Small intestine (tissue), 7 donors: ENCODE results near the gene A4GALT. TPM values are rescaled to one million over a fixed set of nuclear protein-coding genes. Genes with fewer than 3 reads are reported as not detected.

ENCODE experiments used
- DNase-seq, 2 donors: peaks; one replicate each; pipeline versions ENCODE4 v3.0.0 to v3.0.0-alpha.2; 2013
- FAIRE-seq: peaks from 2 replicates; lab custom pipeline; 2012; peaks lifted over from hg19 to GRCh38; lab: Jason Lieb, UNC
- H3K27ac ChIP-seq, 3 donors: one replicate each; pipeline ENCODE4 v1.5.1; 2013; ENCODE audit warnings: low read length in 2 of 3, mild to moderate bottlenecking in 2 of 3, control low read depth in 1 of 3, inconsistent platforms in 1 of 3, low read depth in 1 of 3, moderate library complexity in 1 of 3
- H3K27me3 ChIP-seq, 3 donors: one replicate each; pipeline ENCODE4 v1.6.1; 2013; ENCODE audit warnings: low read length in 3 of 3, inconsistent platforms in 1 of 3; ENCODE audit not compliant: control insufficient read depth in 3 of 3, insufficient read depth in 3 of 3
- H3K36me3 ChIP-seq, 3 donors: one replicate each; pipeline ENCODE4 v1.6.1; 2013; ENCODE audit warnings: low read length in 3 of 3, inconsistent platforms in 1 of 3, low read depth in 1 of 3, mild to moderate bottlenecking in 1 of 3, moderate library complexity in 1 of 3; ENCODE audit not compliant: control insufficient read depth in 3 of 3, insufficient read depth in 2 of 3
- H3K4me1 ChIP-seq, 3 donors: one replicate each; pipeline ENCODE4 v1.6.1; 2013; ENCODE audit warnings: low read length in 2 of 3, inconsistent platforms in 1 of 3, low read depth in 1 of 3, mild to moderate bottlenecking in 1 of 3, moderate library complexity in 1 of 3; ENCODE audit not compliant: control insufficient read depth in 3 of 3, insufficient read depth in 2 of 3
- H3K4me3 ChIP-seq, 3 donors: one replicate each; pipeline ENCODE4 v1.5.1; 2013; ENCODE audit warnings: low read length in 3 of 3, control low read depth in 1 of 3, inconsistent platforms in 1 of 3, low read depth in 1 of 3, mild to moderate bottlenecking in 1 of 3, moderate library complexity in 1 of 3
- H3K9me3 ChIP-seq, 2 donors: one replicate each; pipeline ENCODE4 v1.6.1; 2013; ENCODE audit warnings: low read depth in 1 of 2, low read length in 1 of 2; ENCODE audit not compliant: control insufficient read depth in 2 of 2, insufficient read depth in 1 of 2
- WGBS, 3 donors: extraction: QIAGEN DNeasy Blood & Tissue Kit; methylation state at CpG; one replicate each; pipeline ENCODE4 v1.1.7; 2013; 5-methylcytosine and 5-hydroxymethylcytosine counted together
- polyA plus RNA-seq, 4 donors: library from polyadenylated mRNA; stranded (reverse) in 3 of 4; unstranded in 1 of 4; fragments of 200-250 nt in 3 of 4; fragments of 120-200 nt in 1 of 4; gene quantifications; one replicate each; pipeline versions ENCODE4 v1.2.1 to v1.2.3, GENCODE V29; 2013
- donor health status: healthy with polysubstance abuse.
- donor health status: control.
- donor health status: control.
- donor health status: Bipolar disorder and iron deficiency.
- donor health status: healthy.

Gene A4GALT
- polyA plus RNA-seq, 4 donors, result 1.1 to 23.0 (median 2.4) TPM

DNA sequence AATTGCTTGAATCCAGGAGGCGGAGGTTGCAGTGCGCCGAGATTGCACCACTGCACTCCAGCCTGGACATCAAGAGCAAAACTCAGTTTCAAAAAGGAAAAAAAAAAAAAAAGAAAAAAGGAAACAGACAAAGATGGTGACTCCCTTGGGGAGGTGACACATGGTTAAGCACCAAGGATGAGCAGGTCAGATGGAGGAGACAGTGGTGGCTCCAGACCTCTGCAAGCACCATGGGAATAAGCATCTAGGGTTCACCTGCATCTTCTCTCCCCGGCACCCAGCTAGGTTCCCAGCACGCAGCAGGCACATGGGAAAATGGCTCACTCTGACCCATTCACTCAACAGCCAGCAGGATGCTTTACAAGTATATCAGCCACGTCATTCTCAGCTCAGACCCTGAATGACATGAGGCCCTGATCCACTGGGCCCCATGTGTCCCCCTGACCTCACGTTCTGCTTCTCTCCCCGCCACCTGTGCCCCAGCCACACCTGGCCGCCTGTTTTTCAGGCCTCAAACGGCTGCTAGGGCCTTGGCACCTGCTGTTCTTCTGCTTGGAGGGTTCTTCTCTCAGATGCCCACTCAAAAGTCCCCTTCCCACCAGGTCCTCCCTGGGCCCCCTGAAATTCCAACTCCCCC, 24.2 kb downstream of the A4GALT start:
- Histone ChIP-seq H3K27me3 (no peaks in the 10 kb centered on the region), H3K4me1 (peaks cover 0 to 15% (median 0%) of the 10 kb centered on the region in 3 donors), H3K27ac (peak overlapping the region in 2 of 3 donors; percentile 38 to 57), H3K9me3 (no peaks in the 10 kb centered on the region), H3K36me3 (peaks cover 0 to 27% (median 0%) of the 10 kb centered on the region in 3 donors), H3K4me3 (no peak overlapping the region)
- DNase-seq (no peak), FAIRE-seq (no peak)
- WGBS, 3 donors, result 86 to 93% (median 87%) methylated on average over 10 of the region's 10 CpGs

DNA sequence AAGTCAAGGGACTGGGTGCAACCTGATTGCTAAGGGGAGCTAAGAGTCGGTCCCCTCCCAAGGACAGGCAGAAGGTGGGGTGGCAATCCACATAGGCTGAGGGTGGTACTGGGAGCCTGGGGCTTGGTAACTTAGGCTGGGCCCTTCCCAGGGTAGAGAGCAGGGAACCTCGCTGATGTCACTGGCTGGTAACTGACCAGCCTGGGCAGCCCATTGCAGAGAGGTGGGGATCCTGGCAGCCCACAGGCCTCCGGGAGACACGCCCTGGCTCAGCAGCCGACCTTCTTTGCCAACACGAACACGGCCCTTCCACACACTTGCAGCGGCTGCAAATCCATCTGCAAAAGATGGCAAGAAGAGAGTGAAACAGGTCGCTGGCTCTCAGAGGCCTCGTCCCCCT, 25.4 kb downstream of the A4GALT start:
- 69 to 77% (median 74%) methylated on average over 9 to 10 of the region's 10 CpGs for WGBS, 3 donors
- FAIRE-seq, result no peak
- Histone ChIP-seq H3K4me3 (no peak overlapping the region), H3K36me3 (peaks cover 0 to 30% (median 0%) of the 10 kb centered on the region in 3 donors), H3K27me3 (no peaks in the 10 kb centered on the region), H3K9me3 (no peaks in the 10 kb centered on the region), H3K4me1 (peaks cover 0 to 15% (median 0%) of the 10 kb centered on the region in 3 donors), H3K27ac (no peak overlapping the region)
- DNase-seq, result no peak

DNA sequence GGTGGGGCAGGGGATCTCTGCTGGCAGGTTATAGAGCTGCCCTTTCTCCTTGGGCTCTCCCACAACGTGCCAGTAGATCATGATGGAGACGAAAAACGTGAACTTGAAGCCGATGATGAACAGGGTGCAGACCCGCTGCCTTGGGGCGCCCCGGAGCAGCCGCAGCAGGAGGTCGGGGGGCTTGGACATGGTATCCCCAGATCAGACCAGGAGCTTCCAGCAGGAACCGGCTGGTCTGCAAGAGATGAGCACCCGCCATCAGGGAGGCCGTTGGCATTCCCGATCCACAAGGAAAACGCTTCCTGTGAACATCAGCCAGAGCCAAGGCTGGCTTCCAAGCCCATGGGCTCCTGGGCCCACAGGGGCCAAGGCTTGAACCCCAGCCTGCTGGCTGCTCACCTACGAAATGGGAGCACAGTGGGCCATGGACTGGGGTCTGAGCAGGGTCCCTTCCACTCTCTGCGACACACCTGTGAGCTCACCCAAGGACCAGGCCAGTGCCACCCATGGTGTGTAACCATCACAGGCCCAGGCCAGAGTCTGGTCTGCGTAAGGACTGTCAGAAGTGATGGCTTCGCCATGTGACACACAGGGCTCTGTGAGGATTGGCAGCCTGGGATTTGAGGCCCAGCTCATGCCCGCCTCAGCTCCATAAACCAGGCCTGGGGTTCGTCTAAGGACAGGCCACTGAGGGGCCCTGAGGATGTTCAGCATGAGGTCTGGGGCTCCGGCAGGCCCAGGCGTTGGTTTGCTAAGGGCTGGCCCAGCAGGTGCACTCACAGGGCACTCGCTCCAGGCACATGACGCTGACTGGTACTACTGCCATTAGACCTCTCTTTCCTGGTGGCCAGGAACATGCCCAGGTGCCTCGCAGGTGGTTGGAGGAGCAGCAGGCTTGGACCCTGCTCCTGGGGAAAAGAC, 26.6 kb downstream of the A4GALT start:
- Histone ChIP-seq H3K27me3 (no peaks in the 10 kb centered on the region), H3K36me3 (peaks cover 0 to 30% (median 0%) of the 10 kb centered on the region in 3 donors), H3K4me1 (peaks cover 0 to 22% (median 0%) of the 10 kb centered on the region in 3 donors), H3K9me3 (no peaks in the 10 kb centered on the region), H3K4me3 (no peak overlapping the region), H3K27ac (no peak overlapping the region)
- 89 to 93% (median 92%) methylated on average over 25 of the region's 25 CpGs for WGBS, 3 donors
- FAIRE-seq, result no peak
- no peak for DNase-seq

DNA sequence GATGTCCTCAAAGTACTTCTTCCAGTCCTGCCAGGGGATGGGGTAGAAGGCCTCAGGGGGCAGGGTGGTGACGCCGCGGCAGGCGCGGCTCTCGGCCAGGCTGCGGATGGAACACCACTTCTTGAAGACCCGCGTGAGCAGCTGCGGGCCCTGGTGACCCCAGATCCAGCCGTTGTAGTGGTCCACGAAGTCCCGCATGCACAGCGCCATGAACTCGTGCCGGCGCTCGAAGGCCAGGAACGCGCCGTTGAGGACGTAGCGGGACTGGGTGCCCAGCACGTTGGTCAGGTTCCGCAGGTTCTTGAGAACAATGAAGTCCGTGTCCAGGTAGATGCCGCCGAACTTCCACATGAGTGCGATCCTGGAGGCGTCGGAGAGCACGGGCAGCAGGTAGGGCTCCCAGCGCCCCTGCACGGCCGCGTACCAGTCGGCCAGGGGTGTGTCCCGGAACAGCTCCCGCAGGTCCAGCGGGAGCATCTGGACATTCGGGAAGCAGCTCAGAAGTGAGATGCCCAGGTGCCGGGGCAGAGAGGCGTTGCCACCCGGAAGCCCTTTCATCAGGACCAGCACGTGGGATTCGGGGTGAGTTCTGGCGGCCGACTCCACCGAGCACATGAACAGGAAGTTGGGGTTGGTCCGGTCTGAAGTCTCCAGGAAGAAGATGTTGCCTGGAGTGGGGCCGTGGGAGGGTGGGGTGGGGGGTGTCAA, 27.5 kb downstream of the A4GALT start:
- FAIRE-seq (no peak), DNase-seq (no peak)
- Histone ChIP-seq H3K36me3 (peaks cover 0 to 30% (median 0%) of the 10 kb centered on the region in 3 donors), H3K4me1 (peaks cover 0 to 24% (median 2%) of the 10 kb centered on the region in 3 donors), H3K4me3 (no peak overlapping the region), H3K9me3 (no peaks in the 10 kb centered on the region), H3K27ac (no peak overlapping the region), H3K27me3 (no peaks in the 10 kb centered on the region)
- WGBS, 3 donors, result 94 to 95% (median 94%) methylated on average over 51 of the region's 51 CpGs

DNA sequence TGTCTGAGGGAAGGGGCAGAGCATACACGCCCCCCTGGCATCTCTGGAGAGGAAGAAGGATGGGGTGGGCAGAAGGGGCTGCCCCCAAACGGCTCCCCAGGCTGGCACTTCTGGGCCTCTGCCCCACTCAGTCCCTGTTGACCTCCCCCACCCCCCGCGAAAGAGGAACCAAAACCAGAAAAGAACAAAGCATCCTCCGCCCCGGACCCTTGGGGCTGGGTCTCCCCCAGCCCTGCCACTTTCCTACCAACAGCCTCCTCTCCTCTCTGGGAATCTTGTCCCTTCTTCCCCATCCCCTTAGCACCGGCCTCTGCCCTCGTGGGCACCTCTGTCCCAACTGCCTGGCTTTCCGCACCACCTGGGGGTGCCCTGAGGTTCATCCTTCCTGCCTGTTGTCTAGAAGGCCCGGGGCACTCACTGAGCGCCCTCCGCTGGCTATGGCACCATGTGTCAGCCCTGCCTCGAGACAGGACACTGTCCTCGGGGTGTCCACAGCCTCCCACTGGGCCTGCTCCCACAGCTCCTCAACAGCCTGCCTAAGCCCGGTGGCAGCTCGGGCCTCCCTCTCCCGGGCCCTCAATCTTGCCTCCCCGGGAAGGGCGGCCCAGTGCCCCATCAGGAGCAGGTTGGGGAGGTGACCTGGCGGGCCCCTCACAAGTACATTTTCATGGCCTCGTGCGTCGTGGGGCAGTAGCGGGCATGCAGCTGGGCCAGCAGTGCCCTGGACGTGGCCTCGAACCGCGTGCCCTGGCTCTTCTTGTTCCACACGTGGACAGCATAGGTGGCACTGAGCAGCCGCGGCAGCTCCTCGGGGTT, 28.2 kb downstream of the A4GALT start:
- DNase-seq, result no peak
- H3K27ac ChIP-seq, result no peak overlapping the region

DNA sequence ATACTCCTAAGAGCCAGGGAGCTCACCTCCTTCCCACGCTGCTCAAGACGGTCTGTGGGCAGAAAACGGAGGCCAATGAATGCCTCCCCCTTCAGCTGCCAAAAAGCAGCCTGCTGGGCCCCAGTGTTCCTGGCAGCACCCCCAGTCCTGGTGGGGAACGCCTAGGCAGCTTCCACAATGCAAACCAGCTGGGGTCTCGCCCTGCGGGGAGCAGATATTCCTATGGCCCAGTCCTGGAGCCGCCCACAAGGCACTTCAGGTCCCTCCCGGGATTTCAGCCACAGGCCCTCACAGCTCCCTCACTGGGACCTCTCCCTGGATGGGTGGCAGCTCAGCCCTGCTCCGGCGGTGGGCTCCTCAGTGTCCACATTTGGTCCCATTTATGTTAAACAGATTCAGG, 29.2 kb downstream of the A4GALT start:
- DNase-seq (no peak), FAIRE-seq (no peak)
- 82 to 90% (median 84%) methylated on average over 10 of the region's 10 CpGs for WGBS, 3 donors
- Histone ChIP-seq H3K36me3 (peaks cover 0 to 30% (median 0%) of the 10 kb centered on the region in 3 donors), H3K4me3 (no peak overlapping the region), H3K27me3 (no peaks in the 10 kb centered on the region), H3K27ac (no peak overlapping the region), H3K4me1 (peaks cover 0 to 32% (median 9%) of the 10 kb centered on the region in 3 donors), H3K9me3 (no peaks in the 10 kb centered on the region)

More for the DNA sequence above, 28.2 kb downstream of the A4GALT start:
- H3K4me3 ChIP-seq, result no peak overlapping the region
- no peaks in the 10 kb centered on the region for H3K27me3 ChIP-seq
- peaks cover 0 to 30% (median 0%) of the 10 kb centered on the region in 3 donors for H3K36me3 ChIP-seq
- H3K4me1 ChIP-seq, result peaks cover 0 to 27% (median 9%) of the 10 kb centered on the region in 3 donors
- FAIRE-seq, result no peak
- no peaks in the 10 kb centered on the region for H3K9me3 ChIP-seq
- WGBS, 3 donors, result 83 to 91% (median 85%) methylated on average over 30 to 32 of the region's 32 CpGs

DNA sequence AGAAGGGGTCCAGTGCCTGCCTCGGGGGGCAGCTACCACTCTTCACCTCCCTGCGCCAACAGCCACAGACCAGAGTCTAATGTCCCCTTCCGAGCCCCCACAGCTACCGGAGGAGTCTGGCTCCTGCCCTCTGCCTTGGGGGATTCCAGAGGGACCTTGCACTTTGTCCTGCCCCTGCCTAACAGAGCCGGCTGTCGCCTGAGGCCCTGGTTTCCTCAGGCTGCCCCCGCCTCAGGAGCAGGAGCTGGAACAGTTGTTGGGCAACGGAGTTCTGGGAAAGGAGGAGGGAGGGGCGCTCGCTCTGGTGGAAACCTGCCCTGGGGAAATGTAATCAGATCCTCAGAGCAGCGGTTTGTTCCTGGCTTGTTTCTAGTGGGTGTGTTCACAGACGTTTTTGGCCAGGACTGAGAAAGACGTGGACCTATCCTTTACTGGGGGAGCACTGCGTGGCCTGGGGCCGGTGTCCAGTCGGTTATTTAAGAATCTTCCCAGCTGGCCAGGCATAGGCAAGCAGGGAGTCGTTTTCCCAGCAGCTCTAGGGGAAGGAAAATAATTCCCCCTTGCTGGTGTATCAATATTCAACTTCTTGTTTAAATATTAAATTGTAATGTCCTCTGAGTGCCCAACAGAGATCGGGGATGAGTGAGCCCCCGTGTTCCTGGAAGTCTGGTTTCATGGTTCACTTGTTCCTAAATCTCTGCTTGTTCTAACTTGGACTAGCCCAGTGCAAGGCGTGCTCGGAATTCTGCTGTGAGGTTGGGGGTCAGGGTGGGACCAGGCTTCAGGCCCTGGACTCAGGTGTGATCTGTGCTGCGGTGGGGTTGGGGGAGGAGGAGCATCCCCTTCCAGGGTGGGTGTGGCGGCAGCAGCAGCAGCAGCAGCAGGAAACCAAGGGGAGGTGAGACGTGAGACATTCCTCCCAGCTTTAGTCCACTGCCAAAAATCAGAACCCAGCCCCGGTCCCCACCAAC, 32.1 kb downstream of the A4GALT start:
- FAIRE-seq, result no peak
- H3K4me3 ChIP-seq, result no peak overlapping the region
- no peaks in the 10 kb centered on the region for H3K27me3 ChIP-seq
- no peaks in the 10 kb centered on the region for H3K9me3 ChIP-seq
- peaks cover 2 to 53% (median 11%) of the 10 kb centered on the region in 3 donors for H3K4me1 ChIP-seq
- peaks cover 0 to 16% (median 0%) of the 10 kb centered on the region in 3 donors for H3K36me3 ChIP-seq
- DNase-seq, result peak; percentile 44 to 96
- peak overlapping the region in 2 of 3 donors; percentile 80 to 89 for H3K27ac ChIP-seq
- 19 to 31% (median 29%) methylated on average over 25 of the region's 25 CpGs for whole genome bisulfite sequencing, 3 donors
